Measurements from ENCODE around the gene XPR1. TPM values are rescaled to one million over a fixed set of nuclear protein-coding genes. Genes with fewer than 3 reads are reported as not detected.

Gene XPR1
- total and polyA plus RNA-seq, 9 donors = 5.7 to 34.1 (median 17.3) TPM

GRCh38 chr1:180837020-180837419, 205.2 kb downstream of the XPR1 start:
- H3K4me1 ChIP-seq (ENCODE audit: insufficient read depth) = peaks cover 1% of the 10 kb centered on the region
- no peak for DNase-seq
- H3K27me3 ChIP-seq = no peaks in the 10 kb centered on the region
- intact Hi-C loops (cut with DNase I) = no loop called here
- no peaks in the 10 kb centered on the region for H3K36me3 ChIP-seq
- WGBS, 3 donors = 74 to 92% (median 89%) methylated on average over 3 of the region's 3 CpGs
- no peak overlapping the region for H3K4me3 ChIP-seq
- no peak for TF ChIP-seq CTCF (IDR thresholded peaks at IDR 0.05)
- TF ChIP-seq EP300 (IDR thresholded peaks at IDR 0.05) = no peak
- no peak for TF ChIP-seq POLR2A (IDR thresholded peaks at IDR 0.05)
- H3K9me3 ChIP-seq = no peaks in the 10 kb centered on the region
- no peak overlapping the region for H3K27ac ChIP-seq

- no peaks in the 10 kb centered on the region for H3K9me3 ChIP-seq
- H3K27ac ChIP-seq = no peak overlapping the region
- no peaks in the 10 kb centered on the region for H3K36me3 ChIP-seq
- no peak for DNase-seq
- peaks cover 3% of the 10 kb centered on the region for H3K4me1 ChIP-seq (ENCODE audit: insufficient read depth)
- no peak for TF ChIP-seq POLR2A (IDR thresholded peaks at IDR 0.05)
- TF ChIP-seq EP300 (IDR thresholded peaks at IDR 0.05) = no peak
- no peak for TF ChIP-seq CTCF (IDR thresholded peaks at IDR 0.05)
- H3K27me3 ChIP-seq = no peaks in the 10 kb centered on the region
- no peak overlapping the region for H3K4me3 ChIP-seq
- WGBS, 3 donors = 95 to 96% (median 96%) methylated on average over 3 of the region's 3 CpGs
- intact Hi-C loops (cut with DNase I) = no loop called here
These were observed 206.7 kb downstream of the XPR1 start for GRCh38 chr1:180838535-180838934.

- intact Hi-C loops (cut with DNase I) = no loop called here
- Histone ChIP-seq H3K36me3 (no peaks in the 10 kb centered on the region), H3K4me3 (no peak overlapping the region), H3K9me3 (no peaks in the 10 kb centered on the region), H3K27ac (no peak overlapping the region), H3K4me1 (ENCODE audit: insufficient read depth) (peaks cover 3% of the 10 kb centered on the region), H3K27me3 (no peaks in the 10 kb centered on the region)
- TF ChIP-seq POLR2A (IDR thresholded peaks at IDR 0.05) (no peak), EP300 (IDR thresholded peaks at IDR 0.05) (no peak), CTCF (IDR thresholded peaks at IDR 0.05) (no peak)
- WGBS, 3 donors = 85 to 95% (median 87%) methylated on average over 4 of the region's 4 CpGs
- DNase-seq = no peak
These were observed 207.7 kb downstream of the XPR1 start for GRCh38 chr1:180839547-180839946.

- intact Hi-C loops (cut with DNase I) = no loop called here
- Histone ChIP-seq H3K4me1 (ENCODE audit: insufficient read depth) (peaks cover 3% of the 10 kb centered on the region), H3K9me3 (no peaks in the 10 kb centered on the region)
These were observed 209.6 kb downstream of the XPR1 start for GRCh38 chr1:180841415-180841814.

More at GRCh38 chr1:180841415-180841814, 209.6 kb downstream of the XPR1 start:
- no peak for DNase-seq
- Histone ChIP-seq H3K4me3 (no peak overlapping the region), H3K27ac (no peak overlapping the region), H3K36me3 (no peaks in the 10 kb centered on the region), H3K27me3 (no peaks in the 10 kb centered on the region)
- TF ChIP-seq EP300 (IDR thresholded peaks at IDR 0.05) (no peak), CTCF (IDR thresholded peaks at IDR 0.05) (no peak), POLR2A (IDR thresholded peaks at IDR 0.05) (no peak)
- 65 to 68% (median 67%) methylated on average over 3 of the region's 3 CpGs for WGBS, 3 donors
